HUDEP-2 (cell line): Measurements from ENCODE around the gene GPX2.

ENCODE experiments used
- DNase-seq, 76 experiments: peaks; one replicate each; lab custom pipeline; 2025; ENCODE audit not compliant: unreplicated experiment in 76 of 76; lab: John Stamatoyannopoulos, UW

Gene GPX2

DNA sequence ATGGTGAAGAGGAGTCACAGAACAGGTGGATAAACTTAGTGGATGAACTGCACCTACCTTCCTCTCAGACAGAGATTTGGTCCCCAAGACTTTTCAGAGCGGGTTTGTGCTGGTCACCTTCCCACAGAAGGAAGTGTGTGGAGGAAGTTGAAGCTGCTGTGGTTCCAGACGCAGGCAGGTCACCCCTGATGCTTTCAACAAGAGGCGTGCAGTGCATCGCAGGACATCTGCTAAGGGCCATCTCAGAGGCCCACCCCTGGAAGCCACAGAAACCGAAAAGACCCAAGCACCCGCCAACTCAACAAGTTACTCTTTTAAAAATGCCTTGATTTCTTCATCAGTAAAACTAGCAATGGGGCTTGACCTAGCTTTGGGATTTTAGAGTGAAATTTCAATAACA is 1.0 kb upstream of the GPX2 start:
- DNase-seq: no peak

DNA sequence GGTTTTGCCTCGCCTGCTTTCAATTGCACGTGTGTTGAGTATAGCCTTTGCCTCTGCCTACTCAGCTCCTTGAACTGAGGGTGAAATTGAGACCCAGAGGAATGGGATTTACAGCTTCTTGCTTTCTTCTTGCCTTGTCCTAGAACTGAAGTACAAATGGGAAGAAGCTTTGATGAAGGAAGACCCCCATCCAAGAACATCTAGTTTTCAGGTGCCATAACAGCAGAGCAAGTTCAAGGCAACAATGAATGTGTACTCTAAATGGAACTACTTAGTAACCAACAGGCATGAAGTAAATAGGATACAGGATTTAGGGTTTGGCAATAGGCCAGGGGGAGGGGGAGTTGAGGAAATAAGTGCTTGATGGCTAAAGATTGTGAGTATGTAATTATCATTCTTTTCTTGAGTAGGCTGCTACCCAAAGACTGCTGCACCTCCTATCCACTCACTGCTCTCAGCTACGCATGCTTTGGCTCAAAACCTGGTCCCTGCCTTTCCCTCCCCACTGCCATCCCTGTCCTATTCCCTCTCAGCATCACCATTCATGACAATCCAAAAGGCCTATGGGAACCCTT is 2.1 kb downstream of the GPX2 start:
- DNase-seq: no peak

DNA sequence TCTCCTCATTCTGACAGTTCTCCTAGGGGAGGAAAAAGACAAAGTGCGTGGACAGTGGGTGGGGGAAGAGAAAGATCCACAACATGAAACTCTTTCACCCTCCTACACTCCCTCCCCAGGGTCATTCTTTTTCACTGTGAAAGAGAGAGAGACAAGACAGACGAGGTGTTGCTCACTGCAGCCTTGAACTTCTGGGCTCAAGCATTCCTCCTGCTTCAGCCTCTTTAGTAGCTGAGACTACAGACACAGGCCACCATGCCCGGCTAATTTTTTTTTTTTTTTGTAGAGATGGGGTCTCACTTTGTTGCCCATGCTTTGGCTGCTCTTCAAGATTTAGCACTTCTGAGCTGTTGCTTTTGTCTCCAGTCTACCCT is 2.7 kb downstream of the GPX2 start:
- DNase-seq: no peak

DNA sequence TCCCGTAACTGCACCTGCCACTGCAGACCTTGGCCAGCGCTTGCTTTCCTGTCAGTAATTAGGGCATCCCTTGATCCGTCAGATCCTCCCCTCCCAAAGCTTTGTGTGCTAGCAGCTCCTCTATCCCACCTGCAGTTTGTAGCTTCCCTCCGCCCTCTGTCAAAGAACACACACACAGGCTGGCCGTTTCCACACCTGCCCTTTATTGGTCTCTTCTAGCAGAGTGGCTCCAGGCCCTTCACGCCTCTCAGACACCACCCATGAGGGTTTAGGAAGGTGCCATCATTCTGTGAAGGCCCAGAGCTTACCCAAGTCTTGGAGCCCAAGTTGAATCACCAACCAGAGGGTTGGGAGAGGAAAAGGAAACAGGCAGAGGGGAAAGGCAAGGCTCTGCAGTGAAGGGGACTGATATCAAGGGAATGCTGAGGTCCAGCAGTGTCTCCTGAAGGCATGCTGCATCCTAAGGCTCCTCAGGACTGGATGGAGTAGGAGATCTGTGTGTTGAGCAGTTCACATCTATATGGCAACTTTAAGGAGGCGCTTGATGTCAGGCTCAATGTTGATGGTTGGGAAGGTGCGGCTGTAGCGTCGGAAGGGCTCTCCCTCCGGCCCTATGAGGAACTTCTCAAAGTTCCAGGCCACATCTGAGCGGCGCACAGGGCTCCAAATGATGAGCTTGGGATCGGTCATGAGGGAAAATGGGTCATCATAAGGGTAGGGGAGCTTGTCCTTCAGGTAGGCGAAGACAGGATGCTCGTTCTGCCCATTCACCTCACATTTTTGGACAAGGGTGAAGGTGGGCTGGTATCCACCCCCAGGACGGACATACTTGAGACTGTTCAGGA is 3.4 kb downstream of the GPX2 start:
- DNase-seq: no peak

DNA sequence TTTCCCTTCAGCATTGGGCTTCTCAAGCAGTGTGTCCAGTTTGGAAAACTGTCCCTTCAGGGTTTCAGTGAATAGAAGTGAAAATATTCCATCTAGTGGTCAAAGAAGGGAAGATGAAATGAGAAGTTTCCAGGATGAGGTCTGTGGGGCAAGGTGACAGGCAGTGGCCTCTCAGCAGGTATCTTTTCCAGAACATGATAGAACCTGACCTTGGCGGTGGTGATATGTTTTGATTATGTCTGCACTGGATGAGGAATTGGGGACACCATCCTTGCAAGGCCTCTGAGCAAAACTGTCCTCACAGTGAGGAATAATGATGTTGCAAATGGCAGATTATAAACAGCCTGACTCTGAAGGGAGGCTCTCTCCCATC is 4.7 kb downstream of the GPX2 start:
- no peak for DNase-seq

DNA sequence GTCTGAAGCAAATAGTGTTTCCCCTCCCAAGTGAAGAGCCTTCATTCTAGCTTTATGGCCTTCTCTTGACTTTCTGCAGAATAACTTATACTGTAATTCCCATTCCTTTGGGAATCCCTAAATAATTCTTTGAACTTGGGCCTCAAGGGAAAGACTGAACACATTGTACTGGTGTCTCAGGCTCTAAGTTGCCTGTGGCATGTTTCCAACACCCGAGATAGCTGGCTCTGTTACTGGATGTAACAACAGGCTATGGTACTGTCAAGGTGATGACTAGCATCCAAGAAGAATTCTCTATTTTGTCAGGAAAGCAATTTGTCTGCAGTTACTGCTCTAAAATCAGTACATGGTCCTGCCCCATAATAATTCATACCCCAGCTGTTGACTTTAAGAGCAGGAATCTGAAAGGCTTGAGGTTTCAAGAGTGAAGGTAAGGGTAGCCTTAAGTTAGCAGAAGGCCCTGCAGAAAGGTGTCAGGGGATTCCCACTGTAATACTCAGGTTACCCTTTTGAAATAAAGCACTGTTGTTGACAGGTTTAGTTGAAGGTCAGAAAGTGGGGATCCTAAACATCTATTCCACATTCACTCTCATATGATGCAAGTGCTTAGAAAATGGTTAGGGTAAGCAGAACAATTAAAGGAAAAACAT is 5.2 kb downstream of the GPX2 start:
- no peak for DNase-seq

DNA sequence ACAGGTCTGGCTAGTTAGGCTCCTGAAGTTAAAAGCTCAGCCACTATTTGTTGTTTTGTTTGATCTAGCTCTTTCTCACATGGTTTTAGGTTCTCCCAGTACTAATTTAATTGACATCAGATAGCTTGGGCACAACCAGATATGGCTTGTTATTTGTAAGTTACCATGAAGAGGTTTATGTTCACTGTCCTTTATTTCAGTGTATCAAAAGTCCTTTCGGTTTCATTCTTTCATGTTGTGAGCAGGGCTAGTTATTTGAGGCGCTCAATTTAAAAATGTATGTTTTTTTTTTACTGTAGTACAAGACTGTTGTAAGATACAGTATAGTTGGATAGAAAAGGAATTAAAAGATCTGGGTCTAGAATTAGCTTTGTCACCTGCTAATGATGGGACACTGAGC is 7.0 kb downstream of the GPX2 start:
- DNase-seq: no peak

DNA sequence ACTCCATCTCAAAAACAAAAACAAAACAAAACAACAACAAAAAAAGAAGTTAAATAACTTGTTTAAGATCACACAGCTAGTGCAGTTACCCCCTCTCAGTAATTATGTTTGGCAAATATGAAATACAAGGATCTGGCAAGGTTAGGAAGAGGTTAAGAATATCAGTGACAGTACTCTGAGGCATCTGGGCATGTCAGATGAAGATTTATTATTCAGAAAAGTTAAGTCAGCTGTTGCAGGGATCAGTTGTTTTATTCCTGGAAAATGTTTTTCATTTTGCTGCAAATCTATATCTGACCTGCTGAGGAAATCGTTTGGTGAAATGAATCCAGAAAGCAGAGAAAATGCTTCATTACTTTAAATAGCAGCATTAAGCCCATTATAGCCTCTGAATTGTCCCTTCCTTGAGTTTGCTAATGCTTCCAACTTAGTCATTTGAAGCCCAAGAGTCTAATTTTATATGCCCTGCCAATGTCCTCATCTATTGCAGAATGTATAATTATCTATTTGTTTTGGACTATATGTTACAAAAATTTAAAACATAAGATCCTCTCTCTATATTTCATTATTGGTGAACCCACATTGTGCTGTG is 8.1 kb downstream of the GPX2 start:
- no peak for DNase-seq

DNA sequence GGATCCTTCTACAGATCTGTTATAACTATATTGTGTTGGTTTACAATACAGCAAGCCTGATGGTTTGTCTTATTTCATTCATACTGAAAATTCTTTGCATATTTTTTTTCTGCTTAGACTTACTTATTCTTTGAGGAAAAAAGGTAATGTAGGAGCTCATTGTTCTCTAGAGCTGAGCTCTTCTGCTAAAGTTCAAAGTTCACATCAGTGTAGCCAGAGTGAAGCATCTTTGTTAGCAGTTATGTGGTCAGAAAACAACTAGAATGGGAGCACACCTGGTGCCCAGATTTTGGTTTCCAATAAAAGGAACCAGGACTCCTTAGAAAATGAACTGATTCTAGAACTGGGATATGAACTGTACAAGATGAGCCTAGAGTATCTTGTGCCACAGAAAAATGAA is 10.3 kb downstream of the GPX2 start:
- DNase-seq: no peak

DNA sequence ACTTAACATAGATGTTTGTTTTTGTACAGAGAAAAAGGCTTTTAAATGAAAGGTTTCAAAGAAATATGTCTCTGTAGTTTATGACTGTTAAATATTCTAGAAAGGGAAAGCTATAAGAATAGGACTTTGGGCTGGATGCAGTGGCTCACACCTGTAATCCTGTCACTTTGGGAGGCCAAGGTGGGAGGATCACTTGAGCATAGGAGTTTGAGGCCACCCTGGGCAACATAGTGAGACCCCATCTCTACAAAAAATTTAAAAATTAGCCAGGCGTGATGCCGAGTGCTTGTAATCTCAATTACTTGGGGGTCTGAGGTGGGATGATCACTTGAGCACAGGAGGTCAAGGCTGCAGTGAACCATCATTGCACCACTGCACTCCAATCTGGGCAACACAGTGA is 11.4 kb downstream of the GPX2 start:
- no peak for DNase-seq

DNA sequence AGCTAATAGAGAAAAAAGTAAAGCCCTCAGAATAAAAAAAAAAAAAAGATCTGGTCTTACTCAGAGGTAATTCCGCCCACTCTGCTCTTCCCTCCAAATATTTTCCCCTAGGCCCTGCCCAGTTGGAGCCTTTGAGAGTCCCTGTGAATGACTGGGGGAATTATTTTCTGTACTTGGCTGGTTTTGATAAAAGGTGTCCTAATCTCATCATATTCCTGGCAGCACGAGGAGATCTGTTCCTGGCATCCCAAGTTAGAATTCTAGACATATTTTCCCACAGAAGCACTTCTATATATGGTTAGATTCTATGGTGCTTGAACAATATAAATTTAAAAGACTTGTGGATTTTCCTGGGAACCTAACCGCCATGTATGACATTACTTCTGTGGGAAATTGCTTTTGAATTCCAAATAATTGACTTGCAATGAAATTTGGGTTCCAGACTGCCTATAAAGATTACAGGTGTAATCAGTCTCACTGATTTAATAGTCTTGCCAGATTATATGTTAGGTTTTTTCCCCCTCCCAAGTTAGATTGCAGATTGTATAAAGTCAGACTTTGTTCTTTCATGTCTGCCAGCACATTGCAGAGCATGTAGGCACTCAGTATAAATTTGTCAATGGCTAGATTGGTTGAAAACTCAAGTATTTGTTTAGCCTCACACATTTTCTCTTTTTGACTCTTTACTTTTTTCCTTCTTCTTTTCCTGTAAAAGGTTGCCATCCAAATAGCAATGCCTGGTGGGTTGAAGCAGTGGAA is 12.3 kb downstream of the GPX2 start:
- DNase-seq: no peak

DNA sequence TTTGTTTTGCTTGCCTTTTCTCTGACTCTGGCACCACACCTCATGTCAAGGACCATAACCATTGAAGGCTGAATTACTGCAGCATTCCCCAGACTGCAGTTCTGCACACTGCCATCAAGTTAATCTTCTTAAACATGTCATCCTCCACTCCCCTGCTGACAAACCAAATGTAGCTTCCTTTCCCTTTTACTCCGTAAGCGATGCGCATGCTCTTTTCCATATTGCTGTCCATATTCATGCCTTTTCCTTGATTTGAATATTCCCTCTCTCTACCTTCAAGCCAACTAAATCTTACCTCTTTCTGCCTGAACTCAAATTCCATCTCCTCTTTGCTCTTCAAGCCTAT is 13.6 kb downstream of the GPX2 start:
- DNase-seq: no peak

DNA sequence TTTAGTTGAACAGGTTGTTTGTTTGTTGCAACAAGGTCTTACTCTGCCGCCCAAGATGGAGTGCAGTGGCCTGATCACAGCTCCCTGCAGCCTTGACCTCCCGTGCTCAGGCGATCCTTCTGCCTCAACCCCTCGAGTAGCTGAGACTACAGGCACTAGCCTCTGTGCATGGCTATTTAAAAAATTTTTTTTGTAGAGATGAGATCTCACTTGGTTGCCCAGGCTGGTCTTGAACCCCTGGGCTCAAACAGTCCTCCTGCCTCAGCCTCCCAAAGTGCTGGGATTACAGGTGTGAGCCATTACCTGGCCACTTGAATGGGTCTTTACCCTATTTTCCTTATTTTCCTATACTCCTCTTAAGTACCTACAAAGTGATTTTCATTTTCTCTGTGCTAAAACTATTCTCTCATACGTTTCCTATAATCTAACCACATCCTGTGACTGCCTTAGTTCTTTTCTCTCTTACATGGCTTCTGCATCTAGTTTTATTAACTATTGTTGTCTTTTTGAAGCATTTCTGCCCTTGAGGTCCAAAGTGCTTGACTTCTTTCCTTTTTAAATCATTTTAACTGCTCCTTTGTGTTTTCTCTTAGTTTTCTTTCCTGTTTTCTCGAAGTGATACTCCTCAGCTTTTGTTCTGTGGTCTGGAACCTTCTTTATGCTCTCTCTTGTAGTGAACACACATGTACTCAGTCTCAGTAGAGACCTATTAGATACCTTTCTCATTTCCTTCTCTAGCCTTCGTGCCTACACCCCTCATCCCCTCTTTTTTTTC is 14.1 kb downstream of the GPX2 start:
- DNase-seq: no peak

DNA sequence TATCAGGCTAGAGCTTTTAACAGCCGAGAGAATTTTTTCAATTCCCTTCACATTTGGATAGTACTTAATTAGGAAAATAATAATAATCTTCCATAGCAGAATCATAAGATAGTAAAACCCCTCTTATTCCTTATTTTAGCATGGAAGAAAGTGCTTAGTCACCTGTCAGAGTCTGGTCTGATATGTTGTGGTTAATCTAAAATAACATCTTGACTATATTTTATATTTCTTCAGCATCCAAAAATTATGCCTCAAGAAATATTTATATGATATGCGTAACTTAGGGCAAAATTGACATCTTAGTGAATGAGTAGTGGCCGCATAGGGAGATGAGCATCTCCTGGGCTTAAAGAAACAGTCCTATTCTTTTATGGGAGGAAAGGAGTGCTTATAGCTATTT is 15.5 kb downstream of the GPX2 start:
- DNase-seq: no peak

DNA sequence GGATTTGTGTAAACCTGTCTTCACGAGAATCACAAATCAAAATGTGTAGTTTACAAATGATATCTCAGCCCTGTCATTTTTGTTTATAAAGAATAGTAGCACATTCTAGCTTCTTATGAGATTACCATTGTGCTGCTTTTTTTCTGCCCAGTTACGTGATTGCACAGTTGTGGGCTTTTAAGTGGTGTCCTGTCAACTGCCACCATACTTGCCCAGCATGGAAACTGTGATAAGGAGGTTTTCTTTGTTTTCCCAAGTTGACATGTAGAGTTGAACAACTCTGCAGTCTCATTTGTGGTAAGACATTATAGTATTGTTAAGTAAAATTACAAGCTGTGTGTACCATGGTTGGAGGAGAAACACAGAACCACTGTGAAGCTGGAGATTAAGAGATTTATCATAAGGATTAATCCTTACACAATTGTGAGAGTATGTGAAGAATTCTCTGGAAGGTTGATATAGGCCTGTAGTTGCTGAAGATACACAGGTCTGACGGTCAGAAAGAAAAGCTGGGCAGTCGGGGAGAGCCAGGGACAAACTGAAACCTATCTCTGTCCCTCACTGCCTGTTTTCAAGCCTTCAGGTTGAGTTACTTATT is 16.0 kb downstream of the GPX2 start:
- DNase-seq: no peak

DNA sequence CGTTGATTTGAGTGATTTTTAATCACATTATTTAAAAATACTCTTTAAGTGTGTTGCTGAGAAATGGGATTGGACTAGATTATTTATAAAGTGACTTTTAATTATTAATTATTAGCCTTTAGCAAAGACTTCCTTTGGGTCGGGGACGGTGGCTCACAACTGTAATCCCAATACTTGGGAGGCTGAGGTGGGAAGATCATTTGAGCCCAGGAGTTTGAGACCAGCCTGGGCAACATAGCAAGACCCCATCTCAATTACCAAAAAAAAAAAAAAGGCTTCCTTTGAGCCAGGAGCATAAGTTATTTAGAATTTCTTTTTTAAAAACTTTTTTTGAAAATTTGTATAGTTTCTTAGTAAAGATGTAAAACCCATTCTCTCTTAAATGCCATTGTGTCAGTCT is 19.5 kb downstream of the GPX2 start:
- no peak for DNase-seq

DNA sequence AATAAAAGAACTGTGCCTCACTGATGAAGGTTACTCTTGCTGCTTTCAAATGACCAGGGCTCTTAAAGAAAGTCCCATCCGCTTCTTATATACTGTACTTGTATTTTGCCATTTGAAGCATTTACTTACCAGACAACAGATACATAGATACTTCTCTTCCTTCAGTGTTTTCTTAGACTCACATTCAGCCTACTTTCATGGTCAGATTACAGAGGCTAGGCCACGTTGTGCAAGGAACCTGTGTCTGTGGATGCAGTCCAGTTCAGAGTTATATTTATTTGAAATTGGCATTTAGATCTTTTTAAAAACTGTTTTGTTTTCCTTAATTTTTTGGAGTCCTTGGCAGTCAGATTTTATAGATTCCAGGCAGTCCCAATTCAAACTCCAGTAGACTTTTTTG is 22.1 kb downstream of the GPX2 start:
- no peak for DNase-seq

DNA sequence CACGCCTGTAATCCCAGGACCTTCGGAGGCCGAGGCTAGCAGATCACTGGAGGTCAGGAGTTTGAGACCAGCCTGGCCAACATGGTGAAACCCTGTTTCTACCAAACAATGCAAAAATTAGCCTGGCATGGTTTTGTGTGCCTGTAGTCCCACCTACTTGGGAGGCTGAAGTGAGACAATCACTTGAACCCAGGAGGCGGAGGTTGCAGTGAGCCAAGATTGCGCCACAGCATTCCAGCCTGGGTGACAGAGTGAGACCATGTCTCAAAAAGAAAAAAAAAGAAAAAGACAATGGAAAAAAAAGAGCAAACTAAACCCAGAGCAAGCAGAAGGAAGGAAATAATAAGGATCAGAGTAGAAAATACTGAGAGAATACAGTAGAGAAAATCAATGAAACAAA is 22.9 kb downstream of the GPX2 start:
- DNase-seq: no peak

DNA sequence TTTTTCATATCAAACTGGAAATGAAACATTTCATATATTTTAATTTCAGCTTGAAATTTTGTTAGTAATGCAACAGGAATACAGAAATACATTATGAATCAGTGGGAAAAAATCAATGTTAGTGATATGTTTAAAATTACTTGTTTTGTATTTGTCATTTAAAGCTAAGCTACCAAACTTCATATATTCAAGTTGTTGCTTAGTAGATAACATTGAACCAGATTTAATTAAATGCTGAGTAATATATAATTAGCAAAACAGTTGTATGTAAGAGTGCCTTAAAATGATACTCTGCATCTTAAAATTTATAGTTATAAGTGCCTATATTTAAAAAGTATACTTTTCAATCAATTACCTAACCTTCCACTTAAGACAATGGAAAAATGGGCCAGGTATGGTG is 23.3 kb downstream of the GPX2 start:
- DNase-seq: no peak

DNA sequence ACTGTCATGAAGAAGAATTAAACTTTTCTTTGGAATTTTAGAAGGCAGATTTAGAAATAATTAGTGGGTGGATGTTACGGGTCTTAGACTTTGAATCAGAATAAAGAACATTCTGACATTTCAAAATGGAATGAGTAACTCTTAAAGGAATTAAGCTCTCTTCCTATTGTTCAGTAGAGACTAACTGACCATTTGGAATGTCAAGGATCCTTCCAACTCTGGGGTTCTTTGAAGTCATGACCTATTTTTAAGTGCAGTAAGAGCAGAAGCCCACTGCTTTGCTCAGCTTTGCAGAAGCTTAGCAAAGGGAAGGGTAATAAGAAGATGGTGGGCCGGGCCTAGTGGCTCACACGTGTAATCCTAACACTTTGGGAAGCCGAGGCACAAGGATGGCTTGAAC is 24.3 kb downstream of the GPX2 start:
- no peak for DNase-seq
